Ascending aorta (tissue), 2 donors: ENCODE measurements around the gene NFIA. TPM values are rescaled to one million over a fixed set of nuclear protein-coding genes. Genes with fewer than 3 reads are reported as not detected.
"Not testable (repeated sequence)": the region's sequence is repeated elsewhere in the genome, so short reads cannot be mapped to it uniquely, and the experiment has no call there.

Experiments used
- DNase-seq, 2 donors: peaks; one replicate each; pipeline ENCODE4 v3.0.0-alpha.2; 2019; ENCODE audit warnings: low spot score in 2 of 2
- H3K27ac ChIP-seq, 2 donors: fragments of 200-600 bp; sonication (generic); one replicate each; pipeline ENCODE4 v1.5.1; 2016 to 2017; ENCODE audit warnings: mild to moderate bottlenecking in 1 of 2
- H3K27me3 ChIP-seq: fragments of 200-600 bp; sonication (generic); one replicate; pipeline ENCODE4 v1.5.1; 2017
- H3K36me3 ChIP-seq, 2 donors: fragments of 200-600 bp; sonication (generic); one replicate each; pipeline ENCODE4 v1.5.1; 2016
- H3K4me1 ChIP-seq, 2 donors: fragments of 200-600 bp; sonication (generic); one replicate each; pipeline ENCODE4 v1.5.1; 2016 to 2017; ENCODE audit warnings: mild to moderate bottlenecking in 1 of 2
- H3K4me3 ChIP-seq, 2 donors: fragments of 200-600 bp; sonication (generic); one replicate each; pipeline ENCODE4 v1.5.1; 2016 to 2017; ENCODE audit warnings: mild to moderate bottlenecking in 1 of 2
- H3K9me3 ChIP-seq, 2 donors: fragments of 200-600 bp; sonication (generic); one replicate each; pipeline ENCODE4 v1.5.1; 2016
- CTCF ChIP-seq, 3 experiments: fragments of 200-600 bp in 2 of 3; fragments of 450-650 bp in 1 of 3; sonication (generic) in 2 of 3; IDR thresholded peaks; one replicate each; pipeline ENCODE4 v1.5.1; 2016 to 2019; ENCODE audit warnings: antibody characterized with exemption in 3 of 3, mild to moderate bottlenecking in 1 of 3, moderate library complexity in 1 of 3
- intact Hi-C: fragments of 100-400 bp; cut with DNase I; formaldehyde crosslinking; loops from one replicate; pipeline ENCODE4 v1.15.1; 2023
- total RNA-seq: library from RNA; depleted of rRNA; stranded (reverse); fragments of >200 nt; gene quantifications from one replicate; pipeline ENCODE4 v1.1.0, GENCODE V29; 2016

Gene NFIA
- total RNA-seq, 1 donor from 2014 or later, result 52.0 TPM

GRCh38 chr1:61274939-61275338 is 192.6 kb downstream of the NFIA start:
- no peak for DNase-seq
- Histone ChIP-seq H3K27me3 (no peaks in the 10 kb centered on the region), H3K4me1 (peaks cover 3 to 46% of the 10 kb centered on the region in 2 donors), H3K36me3 (no peaks in the 10 kb centered on the region), H3K27ac (peak overlapping the region; percentile 68 to 76), H3K4me3 (peak overlapping the region; percentile 19 to 39), H3K9me3 (no peaks in the 10 kb centered on the region)
- TF ChIP-seq CTCF (IDR thresholded peaks at IDR 0.05), result no peak
- intact Hi-C loops, result loop anchor here (5.0 kb wide), 5 partner anchors 33 to 223 kb away; partner anchors contain the start of gene NFIA

- H3K9me3 ChIP-seq, result no peaks in the 10 kb centered on the region
- peak overlapping the region in 1 of 2 donors; percentile 39 for H3K4me3 ChIP-seq
- peak overlapping the region; percentile 68 to 76 for H3K27ac ChIP-seq
- H3K27me3 ChIP-seq, result no peaks in the 10 kb centered on the region
- no peaks in the 10 kb centered on the region for H3K36me3 ChIP-seq
- intact Hi-C loops, result loop anchor here (5.0 kb wide), 5 partner anchors 34 to 224 kb away; partner anchors contain the start of gene NFIA
- no peak for TF ChIP-seq CTCF (IDR thresholded peaks at IDR 0.05)
- peaks cover 3 to 40% of the 10 kb centered on the region in 2 donors for H3K4me1 ChIP-seq
- no peak for DNase-seq
These were observed 193.9 kb downstream of the NFIA start for GRCh38 chr1:61276246-61276645.

- Histone ChIP-seq H3K27ac (peak overlapping the region; percentile 68 to 76), H3K4me3 (peak overlapping the region; percentile 19 to 54)
- DNase-seq, result peak in 1 of 2 donors; percentile 78
These were observed 194.8 kb downstream of the NFIA start for GRCh38 chr1:61277121-61277690.

GRCh38 chr1:61278503-61278902 is 196.1 kb downstream of the NFIA start:
- not testable (repeated sequence) for H3K4me3 ChIP-seq, H3K9me3 ChIP-seq, H3K27me3 ChIP-seq, H3K36me3 ChIP-seq
- H3K27ac ChIP-seq, result peak overlapping the region; percentile 68 to 76
- peak in 1 of 2 donors; percentile 85 for DNase-seq
- intact Hi-C loops, result loop anchor here (5.0 kb wide), 5 partner anchors 36 to 226 kb away; partner anchors contain the start of gene NFIA
- peaks cover 0 to 28% of the 10 kb centered on the region in 2 donors for H3K4me1 ChIP-seq

More at GRCh38 chr1:61277121-61277690, 194.8 kb downstream of the NFIA start:
- no peaks in the 10 kb centered on the region for H3K36me3 ChIP-seq
- no peaks in the 10 kb centered on the region for H3K27me3 ChIP-seq
- H3K4me1 ChIP-seq, result peaks cover 0 to 35% of the 10 kb centered on the region in 2 donors
- TF ChIP-seq CTCF (IDR thresholded peaks at IDR 0.05), result no peak
- intact Hi-C loops, result loop anchor here (5.0 kb wide), 5 partner anchors 35 to 225 kb away; partner anchors contain the start of gene NFIA
- H3K9me3 ChIP-seq, result no peaks in the 10 kb centered on the region

GRCh38 chr1:61278966-61279365 is 196.6 kb downstream of the NFIA start:
- H3K4me3 ChIP-seq, result no peak overlapping the region
- peaks cover 0 to 27% of the 10 kb centered on the region in 2 donors for H3K4me1 ChIP-seq
- H3K36me3 ChIP-seq, result no peaks in the 10 kb centered on the region
- no peaks in the 10 kb centered on the region for H3K9me3 ChIP-seq
- no peak for TF ChIP-seq CTCF (IDR thresholded peaks at IDR 0.05)
- DNase-seq, result no peak
- peak overlapping the region; percentile 68 to 76 for H3K27ac ChIP-seq
- no peaks in the 10 kb centered on the region for H3K27me3 ChIP-seq
- intact Hi-C loops, result loop anchor here (5.0 kb wide), 5 partner anchors 37 to 227 kb away; partner anchors contain the start of gene NFIA

- Histone ChIP-seq H3K4me1 (peaks cover 0 to 27% of the 10 kb centered on the region in 2 donors), H3K4me3 (peak overlapping the region in 1 of 2 donors; percentile 10), H3K27ac (peak overlapping the region; percentile 68 to 76), H3K27me3 (no peaks in the 10 kb centered on the region), H3K9me3 (no peaks in the 10 kb centered on the region), H3K36me3 (no peaks in the 10 kb centered on the region)
- intact Hi-C loops, result loop anchor here (5.0 kb wide), 5 partner anchors 37 to 227 kb away; partner anchors contain the start of gene NFIA
- DNase-seq, result no peak
- TF ChIP-seq CTCF (IDR thresholded peaks at IDR 0.05), result no peak
These were observed 197.2 kb downstream of the NFIA start for GRCh38 chr1:61279570-61279969.
